Activated T-helper 17 cell treated with anti-CD3 and anti-CD28 coated beads, Interleukin-2, amount 50 U/mL, for 72 hours (primary cell): ENCODE results near the gene CD209. TPM values are rescaled to one million over a fixed set of nuclear protein-coding genes. Genes with fewer than 3 reads are reported as not detected.

Experiments
- ATAC-seq: fragments of 150-1000 bp; cut with Tn5 transposase; replicated peaks from 2 replicates; pipeline ENCODE4 v1.10.0; 2021; ENCODE audit warnings: mild to moderate bottlenecking, moderate library complexity
- H3K27ac Mint-ChIP-seq: one replicate; pipeline ENCODE4 v1.8.0; 2022; ENCODE audit warnings: mixed read lengths
- H3K27me3 Mint-ChIP-seq: one replicate; pipeline ENCODE4 v1.8.0; 2022; ENCODE audit warnings: mixed read lengths
- H3K36me3 Mint-ChIP-seq: one replicate; pipeline ENCODE4 v1.8.0; 2022; ENCODE audit warnings: low read depth, mild to moderate bottlenecking, mixed read lengths
- H3K4me1 Mint-ChIP-seq: one replicate; pipeline ENCODE4 v1.8.0; 2022; ENCODE audit warnings: mixed read lengths
- H3K4me3 Mint-ChIP-seq: one replicate; pipeline ENCODE4 v1.8.0; 2022; ENCODE audit warnings: mild to moderate bottlenecking, mixed read lengths
- H3K9me3 Mint-ChIP-seq: one replicate; pipeline ENCODE4 v1.8.0; 2022; ENCODE audit warnings: mixed read lengths
- total RNA-seq, 2 donors: library from RNA; stranded (reverse); gene quantifications; one replicate each; pipeline ENCODE4 v1.2.3, GENCODE V29; 2022

Gene CD209
- total RNA-seq, 2 donors from 2014 or later: not detected

DNA sequence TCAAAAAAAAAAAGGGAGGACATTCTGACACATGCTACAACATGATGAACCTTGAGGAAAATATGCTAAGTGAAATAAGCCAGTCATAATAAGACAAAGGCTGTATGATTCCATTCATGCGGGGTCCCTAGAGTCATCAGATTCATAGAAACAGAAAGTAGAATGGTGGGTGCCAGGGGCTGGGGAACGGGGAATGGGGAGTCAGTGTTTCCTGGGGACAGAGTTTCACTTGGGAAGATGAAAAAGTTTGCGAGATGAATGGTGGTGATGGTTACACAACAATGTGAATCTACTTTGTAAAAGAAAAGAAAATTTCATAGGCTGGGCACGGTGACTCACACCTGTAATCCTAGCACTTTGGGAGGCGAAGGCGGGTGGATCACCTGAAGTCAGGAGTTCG is 9.3 kb downstream of the CD209 start:
- ATAC-seq: peak; percentile 94
- Mint-ChIP-seq H3K36me3 (no peaks in the 10 kb centered on the region), H3K4me3 (no peak overlapping the region), H3K27me3 (peaks cover 28% of the 10 kb centered on the region), H3K9me3 (no peaks in the 10 kb centered on the region), H3K27ac (peak overlapping the region; percentile 60), H3K4me1 (peaks cover 4% of the 10 kb centered on the region)

DNA sequence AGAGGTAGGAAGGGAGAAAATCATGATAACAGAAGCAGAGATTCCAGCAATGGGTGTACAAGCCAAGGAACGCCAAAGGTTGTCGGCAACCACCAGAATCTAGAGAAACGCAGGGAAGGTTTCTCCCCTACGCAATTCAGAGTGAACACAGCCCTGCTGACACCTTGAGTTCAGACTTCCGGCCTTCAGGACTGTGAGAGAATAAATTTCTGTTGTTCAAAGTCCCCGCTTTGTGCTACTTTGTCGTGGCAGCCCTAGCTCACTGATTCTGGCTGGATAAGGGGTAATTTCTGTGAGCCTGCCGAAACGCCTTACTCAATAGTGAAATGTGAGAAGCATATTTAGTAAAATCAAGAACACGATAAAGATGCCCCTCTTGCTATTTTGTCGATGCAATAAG is 10.1 kb downstream of the CD209 start:
- Mint-ChIP-seq H3K27ac (no peak overlapping the region), H3K27me3 (peaks cover 25% of the 10 kb centered on the region), H3K9me3 (no peaks in the 10 kb centered on the region), H3K36me3 (no peaks in the 10 kb centered on the region), H3K4me1 (peaks cover 4% of the 10 kb centered on the region), H3K4me3 (no peak overlapping the region)
- no peak for ATAC-seq

DNA sequence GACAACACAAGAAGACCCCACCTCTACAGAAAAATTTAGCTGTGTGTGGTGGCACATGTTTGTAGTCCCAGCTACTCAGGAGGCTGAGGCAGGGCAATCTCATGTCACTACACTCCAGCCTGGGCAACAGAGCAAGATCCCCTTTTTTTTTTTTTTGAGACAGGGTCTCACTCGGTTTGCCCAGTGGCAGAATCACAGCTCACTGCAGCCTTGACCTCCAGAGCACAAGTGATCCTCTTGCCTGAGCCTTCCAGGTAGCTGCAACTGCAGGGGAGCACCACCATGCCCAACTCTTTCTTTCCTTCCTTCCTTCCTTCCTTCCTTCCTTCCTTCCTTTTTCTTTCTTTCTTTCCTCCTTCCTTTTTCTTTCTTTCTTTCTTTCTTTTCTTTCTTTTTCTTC is 11.2 kb downstream of the CD209 start:
- Mint-ChIP-seq H3K4me3 (no peak overlapping the region), H3K27ac (no peak overlapping the region), H3K4me1 (peaks cover 4% of the 10 kb centered on the region), H3K9me3 (no peaks in the 10 kb centered on the region), H3K36me3 (no peaks in the 10 kb centered on the region), H3K27me3 (peaks cover 26% of the 10 kb centered on the region)
- ATAC-seq: no peak

DNA sequence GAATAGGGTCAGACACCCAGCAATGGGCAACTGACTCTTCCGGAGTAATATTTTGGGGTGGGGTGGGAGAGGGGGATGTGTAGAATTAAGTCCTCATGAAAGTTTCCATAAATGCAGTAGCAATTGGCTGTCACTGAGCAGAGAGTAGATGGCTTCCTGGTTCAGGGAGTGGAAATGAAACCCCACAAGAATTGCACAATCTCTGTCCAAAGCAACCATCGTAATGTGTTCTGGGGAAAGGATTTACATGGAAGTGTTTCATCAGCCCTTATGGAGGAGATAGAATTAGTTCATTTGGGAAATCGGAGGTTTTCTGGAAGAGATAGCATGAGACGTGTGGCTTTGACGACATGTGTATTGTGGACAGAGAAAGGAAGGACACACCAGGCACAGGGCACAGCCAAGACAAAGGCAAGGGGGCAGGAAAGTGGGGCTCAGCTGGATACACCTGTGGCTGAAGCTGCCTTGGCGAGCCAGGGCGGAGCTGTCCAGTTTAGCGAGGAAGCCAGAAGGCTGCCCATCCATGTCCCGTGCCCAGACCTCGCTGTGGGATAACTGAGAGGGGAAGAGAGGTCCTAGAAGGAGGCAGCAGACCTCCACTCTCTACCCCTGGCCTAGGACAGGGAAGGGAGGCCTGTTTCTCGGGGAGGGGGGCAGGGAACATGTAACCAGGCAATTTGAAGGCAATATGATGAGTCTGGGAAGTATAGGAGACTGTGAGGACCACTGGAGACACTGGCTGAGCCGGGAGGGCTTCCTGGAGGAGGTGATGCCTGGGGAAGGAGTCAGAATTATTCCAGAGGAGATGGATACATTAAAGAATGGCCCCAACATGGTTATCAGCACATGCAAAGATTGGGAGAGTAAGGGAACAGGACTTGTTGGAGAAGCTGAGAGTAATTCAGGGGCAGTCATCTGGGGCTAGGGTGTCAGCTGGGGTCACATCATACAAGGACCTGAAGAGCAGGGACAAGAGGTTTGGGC is 12.8 kb downstream of the CD209 start:
- no peaks in the 10 kb centered on the region for H3K9me3 Mint-ChIP-seq
- peaks cover 19% of the 10 kb centered on the region for H3K27me3 Mint-ChIP-seq
- ATAC-seq: no peak
- H3K4me3 Mint-ChIP-seq: no peak overlapping the region
- H3K36me3 Mint-ChIP-seq: no peaks in the 10 kb centered on the region
- no peak overlapping the region for H3K27ac Mint-ChIP-seq
- H3K4me1 Mint-ChIP-seq: peaks cover 4% of the 10 kb centered on the region

DNA sequence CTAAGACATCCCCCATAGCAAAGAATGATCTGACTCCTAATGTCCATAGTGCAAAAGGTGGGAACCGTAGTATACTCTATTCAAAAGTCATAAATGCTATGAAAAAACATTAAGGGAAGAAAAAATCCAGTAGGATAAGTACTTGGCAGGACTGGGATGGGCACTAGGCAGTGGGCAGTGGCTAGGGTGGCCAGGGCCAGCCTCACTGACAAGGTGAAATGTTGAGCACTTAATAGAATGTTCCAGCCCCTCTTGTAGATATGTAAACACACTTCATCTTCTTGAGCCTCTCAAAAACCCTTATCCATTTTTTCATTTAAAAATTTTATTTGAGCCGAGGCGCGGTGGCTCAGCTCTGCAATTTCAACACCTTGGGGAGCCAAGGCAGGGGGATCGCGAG is 14.0 kb downstream of the CD209 start:
- ATAC-seq: no peak
- Mint-ChIP-seq H3K4me1 (peaks cover 4% of the 10 kb centered on the region), H3K9me3 (no peaks in the 10 kb centered on the region), H3K4me3 (no peak overlapping the region), H3K36me3 (no peaks in the 10 kb centered on the region), H3K27ac (no peak overlapping the region), H3K27me3 (peaks cover 22% of the 10 kb centered on the region)

DNA sequence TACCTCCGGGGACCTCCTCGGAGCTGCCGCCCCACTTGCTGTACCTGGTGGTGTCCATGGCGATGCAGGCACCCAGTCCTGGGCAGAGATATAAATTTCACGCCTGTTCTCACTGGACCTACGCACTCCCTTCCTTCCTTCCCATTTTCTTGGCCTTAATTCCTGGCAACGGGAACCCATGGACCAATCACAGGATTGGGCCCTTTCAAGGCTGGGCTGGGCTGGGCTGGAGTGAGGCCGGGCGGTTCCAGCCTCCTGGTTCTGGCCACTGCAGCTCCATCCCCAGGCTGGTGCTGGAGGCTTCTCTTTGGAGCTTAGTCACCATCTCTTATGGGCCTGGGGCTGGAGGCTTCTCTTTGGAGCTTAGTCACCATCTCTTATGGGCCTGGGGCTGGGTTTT is 15.3 kb downstream of the CD209 start, which contains the start of gene CLEC4G:
CLEC4G (minus strand) TSS at position 66 of the 400 bp plus-strand sequence; CDS start at position 58, 8 bp downstream.
- H3K4me1 Mint-ChIP-seq: no peaks in the 10 kb centered on the region
- H3K4me3 Mint-ChIP-seq: no peak within 1 kb of the TSS
- H3K27me3 Mint-ChIP-seq: peaks cover 31% of the 10 kb centered on the region
- no peaks in the 10 kb centered on the region for H3K36me3 Mint-ChIP-seq
- no peaks in the 10 kb centered on the region for H3K9me3 Mint-ChIP-seq
- H3K27ac Mint-ChIP-seq: no peak within 1 kb of the TSS
- ATAC-seq: no peak

DNA sequence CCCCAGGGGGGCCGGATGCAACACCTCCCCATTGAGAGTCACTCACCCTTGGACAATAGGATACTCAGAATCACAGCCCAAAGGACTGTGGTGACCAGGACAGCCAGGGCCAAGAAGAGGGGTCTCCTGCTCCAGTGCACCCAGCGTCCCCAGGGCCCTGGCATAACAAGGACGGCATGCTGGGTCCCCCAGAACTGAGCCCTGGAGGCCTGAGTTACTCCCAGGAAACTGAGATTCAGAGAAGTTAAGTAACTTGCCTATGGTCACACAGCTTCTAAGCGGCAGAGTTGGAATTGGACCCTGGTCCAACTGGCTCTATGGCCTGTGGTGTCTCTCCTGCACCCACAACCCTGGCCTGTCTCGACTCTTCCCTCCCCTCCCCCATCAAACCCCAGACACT is 15.7 kb downstream of the CD209 start:
- no peaks in the 10 kb centered on the region for H3K36me3 Mint-ChIP-seq
- H3K27me3 Mint-ChIP-seq: peaks cover 31% of the 10 kb centered on the region
- no peaks in the 10 kb centered on the region for H3K4me1 Mint-ChIP-seq
- no peak overlapping the region for H3K4me3 Mint-ChIP-seq
- H3K27ac Mint-ChIP-seq: no peak overlapping the region
- no peaks in the 10 kb centered on the region for H3K9me3 Mint-ChIP-seq
- no peak for ATAC-seq

DNA sequence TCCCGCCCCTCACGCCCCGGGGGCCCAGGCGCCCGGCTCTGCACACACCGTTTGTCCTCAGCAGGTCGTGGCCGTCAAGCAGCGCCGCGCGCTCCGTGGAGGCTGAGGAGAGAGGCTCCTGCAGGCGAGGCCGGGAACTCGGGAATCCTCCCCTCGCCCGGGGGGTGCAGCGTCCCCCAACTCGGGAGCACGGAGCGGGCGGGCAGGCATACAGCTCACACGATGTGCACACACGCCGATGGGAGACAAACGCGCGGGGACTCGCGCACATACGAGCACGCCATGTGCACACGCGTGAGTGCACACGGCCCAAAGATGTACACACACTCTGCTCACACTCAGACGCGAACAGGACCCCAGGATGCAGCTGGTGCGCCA is 16.1 kb downstream of the CD209 start:
- no peak for ATAC-seq
- H3K27me3 Mint-ChIP-seq: peaks cover 31% of the 10 kb centered on the region

DNA sequence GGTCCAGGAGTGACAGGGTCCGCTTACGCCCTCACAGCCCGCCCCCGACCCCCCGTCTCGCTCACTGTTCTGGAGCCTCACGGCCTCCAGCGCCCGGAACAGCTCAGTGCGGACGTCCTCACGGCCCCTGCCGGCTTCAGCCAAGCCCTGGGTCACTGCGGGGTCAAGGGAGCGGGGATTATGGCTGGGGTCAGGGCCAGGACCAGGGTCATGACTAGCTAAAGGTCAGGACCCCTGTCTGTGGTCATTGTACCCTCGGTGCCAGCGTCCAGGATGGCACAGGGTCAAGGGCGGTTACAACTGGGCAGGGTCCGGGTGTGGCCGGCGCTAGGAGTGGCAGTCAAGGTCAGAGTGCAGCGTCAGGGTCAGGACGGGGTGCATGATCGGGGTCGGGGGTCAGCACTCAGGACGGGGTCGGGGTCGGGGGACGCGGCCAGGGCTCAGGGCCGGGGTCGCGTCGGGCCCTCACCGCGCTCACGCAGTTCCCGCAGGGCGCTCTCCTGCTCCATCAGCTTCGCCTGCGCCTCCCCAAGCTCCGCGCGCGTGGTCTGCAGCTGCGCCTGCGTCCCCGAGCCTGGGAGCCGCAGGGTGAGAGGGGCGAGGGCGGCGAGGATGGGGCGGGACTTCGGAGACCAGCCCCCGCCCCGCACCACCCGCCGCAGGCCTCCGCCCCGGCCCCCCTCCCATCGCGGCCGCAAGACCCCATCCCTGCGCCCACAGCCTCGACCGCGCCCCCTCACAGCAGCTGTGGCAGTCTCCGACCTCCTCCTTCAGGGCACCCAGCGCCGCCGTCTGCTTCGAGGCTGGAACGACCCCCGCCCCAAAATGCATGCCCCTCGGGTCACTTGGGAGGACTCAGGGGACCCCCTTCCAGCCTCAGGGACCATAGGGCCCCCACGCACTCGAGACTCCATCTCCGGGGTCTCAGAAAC is 16.8 kb downstream of the CD209 start:
- ATAC-seq: no peak
- Mint-ChIP-seq H3K27ac (no peak overlapping the region), H3K4me1 (no peaks in the 10 kb centered on the region), H3K4me3 (no peak overlapping the region), H3K27me3 (peaks cover 31% of the 10 kb centered on the region), H3K36me3 (no peaks in the 10 kb centered on the region), H3K9me3 (no peaks in the 10 kb centered on the region)

More for the DNA sequence above, 16.1 kb downstream of the CD209 start:
- Mint-ChIP-seq H3K4me1 (no peaks in the 10 kb centered on the region), H3K4me3 (no peak overlapping the region), H3K27ac (no peak overlapping the region), H3K36me3 (no peaks in the 10 kb centered on the region), H3K9me3 (no peaks in the 10 kb centered on the region)

DNA sequence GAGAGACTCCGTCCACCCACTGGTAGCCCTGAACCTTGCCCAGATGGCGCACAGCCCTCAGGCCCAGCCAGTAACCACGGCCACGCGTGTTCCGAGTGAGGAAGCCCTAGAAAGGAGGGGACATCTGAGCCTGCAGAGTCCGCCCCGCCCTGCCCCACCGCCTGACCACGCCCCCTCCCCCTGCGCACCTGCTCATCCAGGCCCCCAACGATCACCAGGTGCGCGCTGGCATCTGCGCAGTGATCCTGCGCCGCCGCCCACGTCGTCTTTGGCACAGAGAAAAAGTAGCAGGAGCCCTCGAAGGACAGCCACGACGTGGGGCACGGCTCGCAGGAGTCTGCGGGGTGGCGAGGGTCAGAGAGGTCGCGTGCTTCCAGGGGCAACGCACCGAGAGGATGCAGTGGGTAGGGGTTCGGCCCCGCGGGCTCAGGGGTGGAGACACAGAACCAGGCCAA is 17.5 kb downstream of the CD209 start:
- Mint-ChIP-seq H3K27me3 (peaks cover 31% of the 10 kb centered on the region), H3K4me1 (no peaks in the 10 kb centered on the region), H3K36me3 (no peaks in the 10 kb centered on the region), H3K27ac (no peak overlapping the region), H3K4me3 (no peak overlapping the region), H3K9me3 (no peaks in the 10 kb centered on the region)
- no peak for ATAC-seq

DNA sequence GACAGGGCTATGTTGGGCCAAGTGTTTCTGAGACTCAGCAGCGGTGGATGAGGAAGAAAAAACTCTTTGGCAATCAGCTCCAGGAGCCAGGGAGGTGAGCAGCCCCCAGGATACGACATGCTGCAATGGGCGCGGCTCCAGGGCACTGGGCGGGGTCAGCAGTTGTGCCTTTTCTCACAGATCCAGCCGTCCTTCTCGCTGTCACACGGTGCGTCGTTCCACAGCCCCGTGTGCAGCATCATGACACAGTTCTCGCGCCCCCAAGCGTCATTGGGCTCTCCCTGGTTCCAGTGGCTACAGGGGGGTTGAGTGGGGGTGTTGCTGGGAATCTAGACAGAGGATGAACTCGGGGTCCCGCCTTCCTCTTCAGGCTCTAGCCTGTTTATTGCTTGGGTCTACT is 18.1 kb downstream of the CD209 start:
- Mint-ChIP-seq H3K27ac (no peak overlapping the region), H3K27me3 (peaks cover 28% of the 10 kb centered on the region), H3K4me1 (no peaks in the 10 kb centered on the region), H3K4me3 (no peak overlapping the region), H3K9me3 (no peaks in the 10 kb centered on the region), H3K36me3 (no peaks in the 10 kb centered on the region)
- no peak for ATAC-seq

DNA sequence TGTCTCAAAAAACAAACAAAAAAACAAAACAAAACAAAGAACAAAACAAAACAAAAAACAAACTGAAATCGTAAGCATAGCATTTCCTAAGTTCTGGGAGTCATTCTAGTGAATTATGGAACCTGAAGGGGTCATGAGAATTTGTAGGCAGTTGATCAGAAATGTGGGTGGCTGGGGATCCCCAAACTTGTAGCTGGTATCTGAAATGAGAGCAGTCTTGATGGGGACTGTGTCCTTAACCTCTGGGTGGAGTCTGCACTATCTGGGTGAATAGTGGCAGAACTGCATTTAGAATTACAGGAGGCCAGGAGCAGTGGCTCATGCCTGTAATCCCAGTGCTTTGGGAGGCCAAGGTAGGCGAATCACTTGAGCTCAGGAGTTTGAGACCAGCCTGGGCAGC is 21.5 kb downstream of the CD209 start:
- H3K9me3 Mint-ChIP-seq: no peaks in the 10 kb centered on the region
- H3K4me1 Mint-ChIP-seq: no peaks in the 10 kb centered on the region
- peaks cover 23% of the 10 kb centered on the region for H3K27me3 Mint-ChIP-seq
- no peak overlapping the region for H3K4me3 Mint-ChIP-seq
- no peaks in the 10 kb centered on the region for H3K36me3 Mint-ChIP-seq
- ATAC-seq: no peak
- H3K27ac Mint-ChIP-seq: no peak overlapping the region

DNA sequence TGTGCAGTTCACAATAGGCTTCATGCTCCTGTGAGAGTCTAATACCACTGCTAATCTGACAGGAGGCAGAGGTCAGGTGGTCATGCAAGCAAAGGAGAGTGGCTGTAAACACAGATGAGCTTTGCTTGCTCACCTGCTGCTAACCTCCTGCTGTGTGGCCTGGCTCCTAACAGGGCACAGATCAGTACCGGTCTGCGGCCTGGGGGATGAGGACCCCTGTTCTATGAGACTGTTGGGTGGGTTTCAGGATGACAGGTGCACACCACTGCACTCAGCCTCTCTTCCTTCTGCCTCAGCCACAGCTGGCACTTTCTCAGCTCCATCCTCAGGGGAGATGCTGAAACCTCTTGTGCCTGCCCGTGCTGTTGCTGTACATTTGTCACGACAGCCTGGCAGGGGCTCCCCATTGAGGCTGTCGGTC is 25.1 kb downstream of the CD209 start:
- Mint-ChIP-seq H3K27ac (no peak overlapping the region), H3K4me1 (no peaks in the 10 kb centered on the region), H3K9me3 (no peaks in the 10 kb centered on the region), H3K4me3 (no peak overlapping the region), H3K36me3 (no peaks in the 10 kb centered on the region), H3K27me3 (peaks cover 1% of the 10 kb centered on the region)
- no peak for ATAC-seq

DNA sequence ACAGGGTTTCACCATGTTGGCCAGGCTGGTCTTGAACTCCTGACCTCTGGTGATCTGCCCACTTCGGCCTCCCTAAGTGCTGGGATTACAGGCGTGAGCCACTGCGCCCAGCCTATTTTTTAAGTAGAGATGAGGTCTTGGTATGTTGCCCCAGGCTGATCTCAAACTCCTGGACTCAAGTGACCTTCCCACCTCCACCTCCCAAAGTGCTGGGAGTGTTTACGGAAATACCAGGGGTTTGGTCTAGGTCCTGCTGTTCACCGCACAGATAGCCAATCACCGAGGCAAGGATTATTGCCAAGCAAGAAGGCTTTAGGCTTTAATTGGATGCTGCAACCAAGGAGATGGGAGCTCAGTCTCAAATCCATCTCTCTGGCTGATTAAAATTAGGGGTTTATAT is 27.0 kb downstream of the CD209 start:
- H3K27ac Mint-ChIP-seq: no peak overlapping the region
- no peaks in the 10 kb centered on the region for H3K9me3 Mint-ChIP-seq
- no peak overlapping the region for H3K4me3 Mint-ChIP-seq
- no peaks in the 10 kb centered on the region for H3K27me3 Mint-ChIP-seq
- ATAC-seq: no peak
- H3K36me3 Mint-ChIP-seq: no peaks in the 10 kb centered on the region
- H3K4me1 Mint-ChIP-seq: no peaks in the 10 kb centered on the region
